Measurements from ENCODE around the gene FCHSD1. TPM values are rescaled to one million over a fixed set of nuclear protein-coding genes. Genes with fewer than 3 reads are reported as not detected.
A peak's percentile ranks its signal among the peaks of the same experiment; 100 is the strongest.

FCHSD1 gene
- total and polyA plus RNA-seq, 4 donors: 12.2 to 23.2 (median 17.7) TPM

DNA sequence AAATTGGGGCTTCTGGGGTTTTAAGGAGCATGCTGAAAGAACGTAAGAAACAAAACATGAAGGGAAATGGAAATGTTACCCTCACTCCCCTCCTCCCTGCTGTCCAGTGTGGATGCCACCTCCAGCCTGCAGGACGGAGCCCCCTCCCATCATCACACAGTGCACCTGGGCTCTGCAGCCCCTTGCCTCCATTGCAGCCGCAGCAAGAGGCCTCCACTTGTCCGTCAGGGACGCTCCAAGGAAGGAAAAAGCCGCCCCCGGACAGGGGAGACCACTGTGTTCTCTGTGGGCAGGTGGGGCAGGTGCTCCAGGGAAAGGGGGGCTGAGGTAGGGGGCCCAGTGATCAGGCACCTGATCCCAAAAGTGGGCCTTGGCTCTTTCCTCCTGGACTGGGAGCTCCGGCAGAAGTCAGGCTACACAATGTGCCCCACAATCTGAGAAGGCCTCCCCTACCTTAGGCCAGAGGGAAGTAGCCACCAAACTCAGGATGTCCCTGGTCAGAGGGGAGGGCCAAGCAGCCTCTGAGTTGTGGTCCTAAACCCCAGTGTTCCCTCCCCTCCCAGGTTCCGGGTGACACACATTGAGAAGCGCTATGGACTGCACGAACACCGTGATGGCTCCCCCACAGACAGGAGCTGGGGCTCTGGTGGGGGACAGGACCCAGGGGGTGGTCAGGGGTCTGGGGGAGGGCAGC, 11.7 kb downstream of the FCHSD1 start:
- H3K27ac ChIP-seq (ENCODE audit: low read depth in 1 of 2, low read length in 1 of 2): no peak overlapping the region
- peaks cover 0 to 23% (median 8%) of the 10 kb centered on the region in 5 donors for H3K4me1 ChIP-seq (ENCODE audit: control insufficient read depth in 5 of 5, insufficient read depth in 5 of 5, low read length in 5 of 5)
- no peak overlapping the region for H3K4me3 ChIP-seq
- no peak for DNase-seq
- WGBS, 2 donors: 91 to 95% methylated on average over 12 of the region's 12 CpGs
- H3K36me3 ChIP-seq (ENCODE audit: control insufficient read depth in 4 of 4, insufficient read depth in 4 of 4, low read length in 4 of 4): peaks cover 0 to 8% (median 5%) of the 10 kb centered on the region in 4 donors
- peaks cover 0 to 15% (median 14%) of the 10 kb centered on the region in 3 donors for H3K27me3 ChIP-seq (ENCODE audit: control insufficient read depth in 3 of 3, insufficient read depth in 3 of 3, low read length in 2 of 3)
- TF ChIP-seq, protein P1, sequence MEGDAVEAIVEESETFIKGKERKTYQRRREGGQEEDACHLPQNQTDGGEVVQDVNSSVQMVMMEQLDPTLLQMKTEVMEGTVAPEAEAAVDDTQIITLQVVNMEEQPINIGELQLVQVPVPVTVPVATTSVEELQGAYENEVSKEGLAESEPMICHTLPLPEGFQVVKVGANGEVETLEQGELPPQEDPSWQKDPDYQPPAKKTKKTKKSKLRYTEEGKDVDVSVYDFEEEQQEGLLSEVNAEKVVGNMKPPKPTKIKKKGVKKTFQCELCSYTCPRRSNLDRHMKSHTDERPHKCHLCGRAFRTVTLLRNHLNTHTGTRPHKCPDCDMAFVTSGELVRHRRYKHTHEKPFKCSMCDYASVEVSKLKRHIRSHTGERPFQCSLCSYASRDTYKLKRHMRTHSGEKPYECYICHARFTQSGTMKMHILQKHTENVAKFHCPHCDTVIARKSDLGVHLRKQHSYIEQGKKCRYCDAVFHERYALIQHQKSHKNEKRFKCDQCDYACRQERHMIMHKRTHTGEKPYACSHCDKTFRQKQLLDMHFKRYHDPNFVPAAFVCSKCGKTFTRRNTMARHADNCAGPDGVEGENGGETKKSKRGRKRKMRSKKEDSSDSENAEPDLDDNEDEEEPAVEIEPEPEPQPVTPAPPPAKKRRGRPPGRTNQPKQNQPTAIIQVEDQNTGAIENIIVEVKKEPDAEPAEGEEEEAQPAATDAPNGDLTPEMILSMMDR (IDR thresholded peaks at IDR 0.05; ENCODE audit: control extremely low read depth, extremely low read depth): no peak
- ATAC-seq (ENCODE audit: insufficient read depth, low FRiP score): no peak
- no peaks in the 10 kb centered on the region for H3K9me3 ChIP-seq (ENCODE audit: control insufficient read depth in 4 of 4, insufficient read depth in 3 of 4, low read length in 3 of 4)
- no peak overlapping the region for H3K9ac ChIP-seq (ENCODE audit: insufficient read depth in 1 of 2, low read length in 2 of 2)

DNA sequence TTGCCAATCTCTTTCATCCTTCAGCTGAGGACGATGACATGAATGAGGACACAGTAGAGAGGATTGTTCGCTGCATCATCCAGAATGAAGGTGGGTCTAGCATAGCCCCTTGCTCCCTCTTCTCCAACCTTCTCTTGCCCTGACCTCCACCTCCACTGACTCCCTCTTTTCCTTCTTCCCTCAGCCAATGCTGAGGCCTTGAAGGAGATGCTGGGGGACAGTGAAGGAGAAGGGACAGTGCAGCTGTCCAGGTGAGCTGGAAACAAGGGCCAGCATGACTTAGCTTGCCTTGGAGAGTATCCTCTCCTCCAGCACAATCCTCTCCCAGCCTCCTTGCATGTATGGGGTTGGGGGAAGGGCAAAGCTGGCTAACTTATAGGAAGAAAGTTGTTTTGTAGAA, 12.4 kb downstream of the FCHSD1 start:
- ATAC-seq (ENCODE audit: insufficient read depth, low FRiP score) (no peak), DNase-seq (no peak)
- WGBS, 2 donors: 94 to 99% methylated on average over 2 of the region's 2 CpGs
- Histone ChIP-seq H3K27ac (ENCODE audit: low read depth in 1 of 2, low read length in 1 of 2) (no peak overlapping the region), H3K9ac (ENCODE audit: insufficient read depth in 1 of 2, low read length in 2 of 2) (no peak overlapping the region), H3K36me3 (ENCODE audit: control insufficient read depth in 4 of 4, insufficient read depth in 4 of 4, low read length in 4 of 4) (peaks cover 0 to 6% (median 5%) of the 10 kb centered on the region in 4 donors), H3K4me3 (no peak overlapping the region), H3K9me3 (ENCODE audit: control insufficient read depth in 4 of 4, insufficient read depth in 3 of 4, low read length in 3 of 4) (no peaks in the 10 kb centered on the region), H3K4me1 (ENCODE audit: control insufficient read depth in 5 of 5, insufficient read depth in 5 of 5, low read length in 5 of 5) (peaks cover 0 to 23% (median 8%) of the 10 kb centered on the region in 5 donors), H3K27me3 (ENCODE audit: control insufficient read depth in 3 of 3, insufficient read depth in 3 of 3, low read length in 2 of 3) (peaks cover 0 to 15% (median 14%) of the 10 kb centered on the region in 3 donors)
- TF ChIP-seq, protein P1 (IDR thresholded peaks at IDR 0.05; ENCODE audit: control extremely low read depth, extremely low read depth): no peak

DNA sequence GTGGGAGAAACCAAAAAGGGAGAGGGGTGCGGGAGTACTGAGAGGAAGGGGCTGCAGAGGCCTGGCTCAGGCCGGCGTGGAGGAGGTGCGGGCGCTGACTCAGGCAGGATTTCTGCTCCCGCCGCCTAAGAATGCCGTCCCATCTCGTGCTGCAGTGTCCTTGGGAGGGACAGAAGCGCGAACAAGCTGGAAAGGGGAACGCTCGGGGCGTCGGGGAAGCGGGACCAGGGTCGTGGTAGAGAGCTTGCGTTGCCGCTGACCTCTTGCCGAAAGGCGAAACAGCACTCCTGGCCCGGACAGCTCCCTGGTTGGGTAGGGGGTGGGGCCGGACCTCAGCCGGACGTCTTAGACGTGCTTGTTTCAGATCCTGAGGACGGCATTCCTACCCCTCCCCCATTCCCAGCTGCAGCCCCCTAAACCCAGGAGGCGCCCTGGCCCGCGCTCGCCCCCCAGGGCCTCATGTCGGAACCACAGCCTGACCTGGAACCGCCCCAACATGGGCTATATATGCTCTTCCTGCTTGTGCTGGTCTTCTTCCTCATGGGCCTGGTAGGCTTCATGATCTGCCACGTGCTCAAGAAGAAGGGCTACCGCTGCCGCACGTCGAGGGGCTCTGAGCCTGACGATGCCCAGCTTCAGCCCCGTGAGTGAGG, 13.3 kb downstream of the FCHSD1 start:
- Histone ChIP-seq H3K4me1 (ENCODE audit: control insufficient read depth in 5 of 5, insufficient read depth in 5 of 5, low read length in 5 of 5) (peaks cover 0 to 23% (median 8%) of the 10 kb centered on the region in 5 donors), H3K36me3 (ENCODE audit: control insufficient read depth in 4 of 4, insufficient read depth in 4 of 4, low read length in 4 of 4) (peaks cover 0 to 6% (median 6%) of the 10 kb centered on the region in 4 donors), H3K4me3 (peak overlapping the region; percentile 77), H3K27me3 (ENCODE audit: control insufficient read depth in 3 of 3, insufficient read depth in 3 of 3, low read length in 2 of 3) (peaks cover 0 to 15% (median 14%) of the 10 kb centered on the region in 3 donors), H3K9me3 (ENCODE audit: control insufficient read depth in 4 of 4, insufficient read depth in 3 of 4, low read length in 3 of 4) (no peaks in the 10 kb centered on the region), H3K9ac (ENCODE audit: insufficient read depth in 1 of 2, low read length in 2 of 2) (no peak overlapping the region), H3K27ac (ENCODE audit: low read depth in 1 of 2, low read length in 1 of 2) (no peak overlapping the region)
- ATAC-seq (ENCODE audit: insufficient read depth, low FRiP score) (peak; percentile 14), DNase-seq (peak; percentile 59 to 74 (median 74))
- 4 to 5% methylated on average over 40 of the region's 40 CpGs for WGBS, 2 donors
- TF ChIP-seq, protein P1 (IDR thresholded peaks at IDR 0.05; ENCODE audit: control extremely low read depth, extremely low read depth): no peak

Measured in lung (tissue), 12 donors.